Measurements from ENCODE around the gene MB21D2.
A peak's percentile ranks its signal among the peaks of the same experiment; 100 is the strongest.
"Not testable (repeated sequence)": the region's sequence is repeated elsewhere in the genome, so short reads cannot be mapped to it uniquely, and the experiment has no call there.

MB21D2 gene

DNA sequence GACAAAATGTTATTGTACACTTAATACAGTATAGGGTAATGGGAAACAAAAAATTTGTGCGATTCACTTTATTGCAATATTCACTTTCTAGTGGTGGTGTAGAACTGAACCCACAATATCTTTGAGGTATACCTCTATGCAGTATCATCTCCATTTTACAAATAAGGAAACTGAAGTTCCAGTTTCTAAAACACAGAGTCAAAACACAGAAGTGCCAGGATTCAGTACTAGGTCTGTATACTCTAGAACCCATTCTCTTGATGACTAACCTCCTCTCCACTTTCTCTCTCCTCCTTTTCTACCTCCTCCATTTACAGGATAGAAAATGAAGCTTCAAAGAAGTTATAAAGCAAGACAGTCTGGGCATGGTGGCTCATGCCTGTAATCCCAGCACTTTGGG, 62.2 kb downstream of the MB21D2 start:
- no peak for DNase-seq

- DNase-seq, result peak; percentile 25
Observed at GRCh38 chr3:192851821-192852372, 65.8 kb downstream of the MB21D2 start.

GRCh38 chr3:192850451-192850981, 67.1 kb downstream of the MB21D2 start:
- no peak for DNase-seq

GRCh38 chr3:192849821-192850220, 67.8 kb downstream of the MB21D2 start:
- DNase-seq, result not testable (repeated sequence)

DNA sequence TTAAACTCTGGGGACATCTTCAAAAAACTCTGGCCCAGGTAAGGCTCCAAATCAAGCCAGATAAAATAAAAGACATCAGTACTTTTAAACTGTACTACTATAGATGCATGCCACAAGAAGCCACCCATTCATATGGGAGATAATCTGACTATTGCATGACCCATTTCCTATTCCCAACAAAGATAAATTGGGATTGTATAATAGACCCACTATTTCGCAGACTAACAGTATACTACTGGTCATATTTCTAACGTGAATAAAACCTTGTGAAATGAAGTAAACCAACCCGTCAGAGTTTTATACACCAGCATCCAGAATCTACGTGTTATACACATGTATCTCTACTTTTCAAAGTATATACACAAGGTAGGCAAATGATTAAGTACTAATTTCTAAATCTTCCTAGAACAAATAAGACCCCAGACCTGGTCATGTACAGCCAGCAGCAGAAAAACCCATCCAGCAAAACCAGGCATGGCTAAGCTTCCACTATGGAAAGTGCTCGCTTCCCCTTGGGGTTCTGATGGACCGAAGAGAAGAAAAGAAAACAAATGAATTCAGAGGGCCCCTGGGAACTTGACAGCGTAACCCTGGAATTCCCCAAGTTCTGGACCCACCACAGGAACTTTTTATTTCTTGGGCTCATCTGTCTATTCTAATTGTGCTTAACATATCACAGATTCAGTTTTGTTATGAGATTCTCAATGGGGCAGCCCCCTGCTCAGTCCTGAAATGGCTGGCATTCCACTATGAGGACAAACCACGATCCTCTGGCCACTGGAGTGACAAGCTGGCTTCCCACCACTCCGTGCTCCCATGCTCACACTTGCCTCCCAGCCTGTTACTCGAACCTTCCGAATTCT, 69.1 kb downstream of the MB21D2 start:
- no peak for DNase-seq

DNA sequence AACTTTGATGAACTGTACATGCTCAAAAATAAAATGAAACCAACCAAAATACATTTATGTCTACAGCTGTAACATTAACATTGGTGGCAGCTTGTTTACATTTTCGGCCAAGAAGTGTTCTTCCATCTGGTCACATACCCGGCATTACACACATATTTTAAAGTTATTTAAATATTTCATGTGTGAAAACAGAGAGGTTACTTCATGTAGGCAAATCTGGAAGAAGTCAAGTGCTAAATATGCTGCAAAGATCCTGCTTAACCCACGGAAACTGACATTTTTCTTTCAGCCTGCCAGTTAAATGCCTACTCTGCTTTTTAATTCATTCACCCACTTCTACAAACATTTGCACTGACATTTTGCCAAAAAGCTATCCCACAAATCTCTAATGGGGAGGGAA, 69.7 kb downstream of the MB21D2 start:
- no peak for DNase-seq

- no peak for DNase-seq
Observed at GRCh38 chr3:192845526-192845855, 72.2 kb downstream of the MB21D2 start.

- DNase-seq, result no peak
Observed at GRCh38 chr3:192844836-192845525, 72.7 kb downstream of the MB21D2 start.

GRCh38 chr3:192844486-192844765, 73.2 kb downstream of the MB21D2 start:
- no peak for DNase-seq

GRCh38 chr3:192843723-192844485, 73.8 kb downstream of the MB21D2 start:
- peak; percentile 15 for DNase-seq

DNA sequence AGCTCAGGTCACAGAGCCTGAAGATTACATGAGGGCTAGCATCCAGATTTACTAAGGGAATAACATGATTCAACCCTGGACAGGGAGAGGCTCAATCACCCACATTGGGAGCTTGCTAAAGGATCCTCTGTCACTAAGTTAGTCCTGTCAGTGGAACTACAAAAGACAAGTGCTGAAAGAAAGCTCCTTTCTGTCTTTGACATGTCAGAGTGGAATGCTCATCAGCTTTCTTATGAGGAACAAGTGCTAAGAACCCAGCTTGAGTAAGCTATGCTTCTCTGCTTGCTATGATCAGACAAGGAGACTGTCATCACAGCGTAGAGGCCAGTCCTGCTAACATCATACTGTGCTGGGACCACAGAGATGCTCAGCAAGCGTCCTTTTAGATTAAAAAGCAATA, 74.5 kb downstream of the MB21D2 start:
- no peak for DNase-seq

DNA sequence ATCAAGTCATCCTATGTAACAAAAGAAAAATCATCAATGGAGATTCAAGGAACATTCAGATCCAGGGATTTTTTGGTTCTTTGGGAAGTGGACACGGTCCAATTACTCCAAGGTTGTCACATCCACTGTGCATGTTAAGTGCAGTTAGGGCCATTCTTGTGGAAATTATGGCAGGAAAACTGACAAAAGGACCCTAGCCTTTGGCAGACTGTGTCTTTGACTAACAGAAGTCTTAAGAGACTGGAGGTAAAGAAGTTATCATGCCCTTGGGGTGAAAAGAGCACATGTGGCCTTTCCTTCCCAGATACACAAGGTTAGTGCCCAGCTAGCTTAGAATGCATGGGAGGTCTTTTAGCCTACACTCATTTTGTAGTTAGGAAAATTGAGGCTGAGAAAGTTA, 74.9 kb downstream of the MB21D2 start:
- DNase-seq, result no peak

GRCh38 chr3:192842138-192842537, 75.5 kb downstream of the MB21D2 start:
- no peak for DNase-seq

DNA sequence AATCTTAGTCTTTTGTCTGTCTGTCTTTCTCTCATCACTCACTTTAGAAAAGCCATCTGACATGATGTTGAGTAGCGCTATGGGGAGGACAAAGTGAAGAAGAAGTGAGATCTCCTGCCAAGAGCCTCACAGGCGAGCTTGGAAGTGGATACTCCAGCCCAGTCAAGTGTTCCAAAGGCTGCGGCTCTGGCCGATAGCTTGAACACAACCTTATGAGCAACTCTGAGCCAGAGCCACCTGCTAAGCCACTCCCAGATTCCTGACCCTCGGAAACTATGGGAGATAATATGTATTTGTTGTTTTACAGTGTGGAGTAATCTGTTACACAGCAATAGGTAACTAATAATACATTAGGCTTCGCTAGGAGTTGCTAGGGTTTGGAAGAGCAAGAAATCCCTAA, 76.2 kb downstream of the MB21D2 start:
- DNase-seq, result no peak

DNA sequence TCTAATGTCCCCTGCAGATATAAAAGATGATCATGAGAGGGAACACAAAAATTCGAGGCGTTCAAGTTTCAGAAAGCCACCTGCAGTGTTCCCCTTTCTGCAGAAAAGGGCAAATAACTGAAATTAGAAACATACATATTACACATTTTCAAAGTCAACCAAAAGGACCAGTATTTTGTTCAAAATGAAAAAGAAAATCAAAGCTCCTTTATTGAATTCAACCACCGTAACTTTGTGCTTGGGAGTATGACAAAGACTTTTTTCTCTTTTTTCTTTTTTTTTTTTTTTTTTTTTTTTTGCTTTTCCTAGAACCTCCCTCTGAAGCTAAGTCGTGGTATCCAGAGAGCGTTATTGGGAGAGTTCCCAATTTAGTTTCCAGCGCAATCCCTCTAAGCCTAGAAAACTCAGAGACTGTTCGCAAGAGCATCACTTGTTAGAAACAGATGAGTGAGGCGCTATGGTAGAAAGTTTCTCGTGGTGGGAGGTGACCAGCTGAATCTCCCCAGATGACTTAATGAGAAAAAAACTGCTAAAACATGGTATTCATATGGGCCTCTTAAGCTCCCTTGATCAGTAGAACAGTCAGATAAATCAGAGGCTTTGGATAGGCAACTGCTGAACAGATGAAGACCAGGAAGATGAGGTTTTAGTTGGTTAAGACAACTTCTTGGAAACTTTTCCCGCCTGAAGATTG, 77.4 kb downstream of the MB21D2 start:
- no peak for DNase-seq

GRCh38 chr3:192835818-192836815, 81.5 kb downstream of the MB21D2 start:
- DNase-seq, result no peak

GRCh38 chr3:192834428-192834827, 83.2 kb downstream of the MB21D2 start:
- peak; percentile 40 for DNase-seq

DNA sequence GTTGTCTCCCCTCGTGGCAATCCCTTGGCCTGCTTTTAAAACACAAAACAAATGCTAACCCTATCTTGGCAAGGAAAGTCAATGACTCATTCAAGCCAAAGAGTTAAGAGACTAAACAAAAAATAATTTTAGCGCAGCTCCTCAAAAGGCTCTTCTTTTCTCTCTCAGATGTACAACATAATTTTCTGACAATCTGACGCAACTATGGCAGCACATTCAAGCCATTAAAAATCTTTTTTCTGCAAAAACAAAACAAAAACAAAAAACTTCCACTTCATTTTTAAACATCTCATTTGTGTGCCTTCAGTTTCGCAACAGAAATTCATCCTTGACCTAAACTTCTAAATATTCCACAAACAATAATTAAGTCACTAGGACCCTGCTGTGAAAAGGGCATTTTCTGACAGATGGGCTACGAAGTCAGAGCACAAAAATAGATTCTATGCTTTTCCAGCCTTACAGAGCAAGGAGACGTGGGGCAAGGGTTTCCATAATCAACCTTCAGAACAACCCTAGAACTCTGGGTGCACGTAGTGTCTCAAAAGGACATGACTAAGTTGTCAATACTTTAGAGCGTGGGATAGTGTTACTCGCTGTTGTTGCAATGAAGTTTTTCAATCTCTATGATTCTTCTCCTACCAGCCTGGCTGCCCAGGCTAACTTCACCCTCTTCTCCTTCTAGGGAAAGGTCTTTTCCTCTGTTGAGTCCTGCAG, 84.3 kb downstream of the MB21D2 start:
- no peak for DNase-seq

DNA sequence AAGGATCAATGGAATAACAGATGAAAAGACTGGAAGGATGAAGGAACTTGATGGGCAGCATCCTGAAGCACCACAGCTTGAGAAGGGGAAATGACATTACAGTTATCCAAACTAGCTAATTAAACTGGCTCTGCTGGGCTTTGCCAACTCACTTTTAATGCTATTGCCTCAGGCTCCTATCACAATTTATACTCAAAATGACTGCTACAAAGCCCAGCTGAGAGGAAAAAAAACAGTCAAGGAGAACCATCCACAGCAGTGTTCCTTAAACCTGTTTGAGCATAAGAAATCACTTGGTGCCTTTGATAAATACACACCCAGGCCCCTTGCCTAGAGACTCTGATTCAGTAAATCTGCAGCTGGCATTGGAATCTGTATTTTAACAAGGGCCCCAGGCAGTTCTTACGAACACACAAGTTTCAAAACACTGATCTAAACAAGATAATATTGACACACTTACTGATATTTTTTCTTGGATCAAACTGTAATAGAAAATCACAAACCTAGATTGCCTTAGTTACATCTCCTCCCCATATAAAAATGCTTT, 85.8 kb downstream of the MB21D2 start:
- no peak for DNase-seq

GRCh38 chr3:192831111-192831644, 86.5 kb downstream of the MB21D2 start:
- no peak for DNase-seq
